Stimulated activated naive CD8-positive, alpha-beta T cell treated with anti-CD3 and anti-CD28 coated beads, Interleukin-15, amount 100 ng/mL, for 72 hours (primary cell): ENCODE data around the gene NCKAP5L.

Experiments used
- ATAC-seq: fragments of 150-1000 bp; cut with Tn5 transposase; 2 replicates; pipeline ENCODE4 v1.10.0; 2021; ENCODE audit warnings: mild to moderate bottlenecking, moderate library complexity
- DNase-seq, 2 donors: peaks; one replicate each; pipeline ENCODE4 v3.0.0; 2021 to 2022
- H3K27ac Mint-ChIP-seq, 2 donors: one replicate each; pipeline ENCODE4 v1.8.0; 2022; ENCODE audit warnings: mild to moderate bottlenecking in 2 of 2, mixed read lengths in 2 of 2, moderate library complexity in 2 of 2
- H3K27me3 Mint-ChIP-seq: one replicate; pipeline ENCODE4 v1.8.0; 2022; ENCODE audit warnings: mixed read lengths
- H3K4me1 Mint-ChIP-seq: one replicate; pipeline ENCODE4 v1.8.0; 2022; ENCODE audit warnings: mild to moderate bottlenecking, mixed read lengths
- H3K4me3 Mint-ChIP-seq, 2 donors: one replicate each; pipeline ENCODE4 v1.8.0; 2022; ENCODE audit warnings: mild to moderate bottlenecking in 2 of 2, mixed read lengths in 2 of 2, moderate library complexity in 1 of 2
- H3K9me3 Mint-ChIP-seq, 2 donors: one replicate each; pipeline ENCODE4 v1.8.0; 2022; ENCODE audit warnings: mixed read lengths in 2 of 2

The NCKAP5L gene

GRCh38 chr12:49818241-49818895 is 9.8 kb downstream of the NCKAP5L start:
- Mint-ChIP-seq H3K9me3 (no peaks in the 10 kb centered on the region), H3K27ac (peak overlapping the region in 1 of 2 donors; percentile 19), H3K4me3 (no peak overlapping the region), H3K4me1 (peaks cover 47% of the 10 kb centered on the region), H3K27me3 (no peaks in the 10 kb centered on the region)
- no peak for ATAC-seq
- no peak for DNase-seq

GRCh38 chr12:49813131-49813530 is 15.1 kb downstream of the NCKAP5L start:
- Mint-ChIP-seq H3K9me3 (no peaks in the 10 kb centered on the region), H3K27me3 (no peaks in the 10 kb centered on the region), H3K4me1 (peaks cover 34% of the 10 kb centered on the region), H3K4me3 (no peak overlapping the region), H3K27ac (no peak overlapping the region)
- DNase-seq = no peak
- ATAC-seq = peak; percentile 72

- DNase-seq = no peak
- Mint-ChIP-seq H3K27ac (no peak overlapping the region), H3K9me3 (no peaks in the 10 kb centered on the region), H3K4me3 (no peak overlapping the region), H3K27me3 (no peaks in the 10 kb centered on the region), H3K4me1 (peaks cover 30% of the 10 kb centered on the region)
- no peak for ATAC-seq
These were observed 16.2 kb downstream of the NCKAP5L start for GRCh38 chr12:49811961-49812401.

- DNase-seq = no peak
- peak overlapping the region in 1 of 2 donors; percentile 68 for H3K27ac Mint-ChIP-seq
- H3K27me3 Mint-ChIP-seq = no peaks in the 10 kb centered on the region
- H3K9me3 Mint-ChIP-seq = no peaks in the 10 kb centered on the region
- H3K4me3 Mint-ChIP-seq = no peak overlapping the region
- no peak for ATAC-seq
- H3K4me1 Mint-ChIP-seq = peaks cover 30% of the 10 kb centered on the region
These were observed 17.1 kb downstream of the NCKAP5L start for GRCh38 chr12:49811136-49811535.

GRCh38 chr12:49809906-49810389 is 18.3 kb downstream of the NCKAP5L start:
- Mint-ChIP-seq H3K4me3 (no peak overlapping the region), H3K27me3 (no peaks in the 10 kb centered on the region), H3K27ac (peak overlapping the region in 1 of 2 donors; percentile 79), H3K9me3 (no peaks in the 10 kb centered on the region), H3K4me1 (peaks cover 24% of the 10 kb centered on the region)
- DNase-seq (no peak), ATAC-seq (no peak)

- ATAC-seq (no peak), DNase-seq (no peak)
- Mint-ChIP-seq H3K9me3 (no peaks in the 10 kb centered on the region), H3K27me3 (no peaks in the 10 kb centered on the region), H3K27ac (peak overlapping the region in 1 of 2 donors; percentile 79), H3K4me3 (no peak overlapping the region), H3K4me1 (peaks cover 24% of the 10 kb centered on the region)
These were observed 18.8 kb downstream of the NCKAP5L start for GRCh38 chr12:49809381-49809905.

- H3K4me1 Mint-ChIP-seq = peaks cover 24% of the 10 kb centered on the region
- no peak overlapping the region for H3K4me3 Mint-ChIP-seq
- no peaks in the 10 kb centered on the region for H3K9me3 Mint-ChIP-seq
- DNase-seq = no peak
- H3K27ac Mint-ChIP-seq = no peak overlapping the region
- no peak for ATAC-seq
- H3K27me3 Mint-ChIP-seq = no peaks in the 10 kb centered on the region
These were observed 19.4 kb downstream of the NCKAP5L start for GRCh38 chr12:49808686-49809380.

GRCh38 chr12:49807991-49808580 is 20.1 kb downstream of the NCKAP5L start:
- Mint-ChIP-seq H3K4me1 (peaks cover 17% of the 10 kb centered on the region), H3K27me3 (no peaks in the 10 kb centered on the region), H3K27ac (peak overlapping the region in 1 of 2 donors; percentile 67), H3K9me3 (no peaks in the 10 kb centered on the region), H3K4me3 (no peak overlapping the region)
- DNase-seq (no peak), ATAC-seq (no peak)

GRCh38 chr12:49806877-49807276 is 21.3 kb downstream of the NCKAP5L start:
- H3K4me3 Mint-ChIP-seq = no peak overlapping the region
- H3K27ac Mint-ChIP-seq = peak overlapping the region in 1 of 2 donors; percentile 92
- DNase-seq (no peak), ATAC-seq (no peak)
- no peaks in the 10 kb centered on the region for H3K9me3 Mint-ChIP-seq
- peaks cover 10% of the 10 kb centered on the region for H3K4me1 Mint-ChIP-seq
- H3K27me3 Mint-ChIP-seq = no peaks in the 10 kb centered on the region

- Mint-ChIP-seq H3K4me1 (peaks cover 5% of the 10 kb centered on the region), H3K27ac (no peak overlapping the region), H3K27me3 (no peaks in the 10 kb centered on the region), H3K4me3 (no peak overlapping the region), H3K9me3 (no peaks in the 10 kb centered on the region)
- DNase-seq (no peak), ATAC-seq (no peak)
These were observed 21.8 kb downstream of the NCKAP5L start for GRCh38 chr12:49806321-49806813.

- Mint-ChIP-seq H3K9me3 (no peaks in the 10 kb centered on the region), H3K4me1 (no peaks in the 10 kb centered on the region), H3K27me3 (no peaks in the 10 kb centered on the region), H3K4me3 (no peak overlapping the region), H3K27ac (peak overlapping the region in 1 of 2 donors; percentile 51)
- DNase-seq (no peak), ATAC-seq (no peak)
These were observed 22.8 kb downstream of the NCKAP5L start for GRCh38 chr12:49805409-49805808.

- no peak overlapping the region for H3K4me3 Mint-ChIP-seq
- H3K27me3 Mint-ChIP-seq = no peaks in the 10 kb centered on the region
- H3K27ac Mint-ChIP-seq = peak overlapping the region in 1 of 2 donors; percentile 51
- H3K9me3 Mint-ChIP-seq = no peaks in the 10 kb centered on the region
- H3K4me1 Mint-ChIP-seq = no peaks in the 10 kb centered on the region
- ATAC-seq = no peak
- DNase-seq = no peak
These were observed 23.4 kb downstream of the NCKAP5L start for GRCh38 chr12:49804821-49805220.

GRCh38 chr12:49803693-49804450 is 24.3 kb downstream of the NCKAP5L start:
- H3K27me3 Mint-ChIP-seq = no peaks in the 10 kb centered on the region
- H3K4me1 Mint-ChIP-seq = no peaks in the 10 kb centered on the region
- DNase-seq (no peak), ATAC-seq (no peak)
- H3K27ac Mint-ChIP-seq = no peak overlapping the region
- H3K4me3 Mint-ChIP-seq = no peak overlapping the region
- no peaks in the 10 kb centered on the region for H3K9me3 Mint-ChIP-seq

GRCh38 chr12:49801141-49802063 is 26.8 kb downstream of the NCKAP5L start:
- H3K4me3 Mint-ChIP-seq = no peak overlapping the region
- no peaks in the 10 kb centered on the region for H3K4me1 Mint-ChIP-seq
- H3K27ac Mint-ChIP-seq = peak overlapping the region in 1 of 2 donors; percentile 63
- H3K9me3 Mint-ChIP-seq = no peaks in the 10 kb centered on the region
- no peaks in the 10 kb centered on the region for H3K27me3 Mint-ChIP-seq
- ATAC-seq (no peak), DNase-seq (no peak)
